ENCODE results near the gene APOD. TPM values are rescaled to one million over a fixed set of nuclear protein-coding genes. Genes with fewer than 3 reads are reported as not detected.

Gene APOD
- total RNA-seq, 1 experiment from 2014 or later: not detected

- Histone ChIP-seq H3K4me1 (ENCODE audit: insufficient read depth, low read length) (no peaks in the 10 kb centered on the region), H3K23me2 (ENCODE audit: insufficient read length, low read depth, low read length, poor library complexity, severe bottlenecking) (no peaks in the 10 kb centered on the region), H3K4me2 (ENCODE audit: insufficient read depth, insufficient read length, low read length) (no peak overlapping the region), H4K20me1 (ENCODE audit: control insufficient read depth, insufficient read depth, insufficient read length) (no peaks in the 10 kb centered on the region), H3K14ac (ENCODE audit: insufficient read depth, low read length) (no peak overlapping the region), H3K4ac (ENCODE audit: low read depth, low read length) (no peak overlapping the region), H3K18ac (ENCODE audit: insufficient read length, low read depth, low read length) (no peak overlapping the region), H3K27ac (ENCODE audit: insufficient read length, low read depth, low read length) (no peak overlapping the region), H2BK120ac (ENCODE audit: low read depth, low read length, poor library complexity, severe bottlenecking) (no peak overlapping the region), H3T11ph (ENCODE audit: low read length) (no peak overlapping the region), H4K5ac (ENCODE audit: insufficient read length, low read depth, low read length) (no peak overlapping the region), H2AFZ (ENCODE audit: low read length) (no peak overlapping the region), H4K8ac (replicated peaks; ENCODE audit: insufficient read length, low read depth, low read length) (no peak overlapping the region), H3K27me3 (ENCODE audit: insufficient read depth, low read length) (no peaks in the 10 kb centered on the region), H3K9me3 (ENCODE audit: control insufficient read depth, low read depth, low read length) (no peaks in the 10 kb centered on the region), H4K91ac (ENCODE audit: insufficient read length, low read depth, low read length) (no peak overlapping the region), H2BK15ac (ENCODE audit: low read depth, low read length) (no peak overlapping the region), H3K56ac (ENCODE audit: insufficient read length, low read depth, low read length) (no peak overlapping the region), H2BK5ac (ENCODE audit: insufficient read length, low read length) (no peak overlapping the region), H3K79me1 (ENCODE audit: insufficient read depth, low read depth, low read length, poor library complexity, severe bottlenecking) (no peaks in the 10 kb centered on the region), H2AK5ac (ENCODE audit: insufficient read length, low read length) (no peak overlapping the region), H3K79me2 (ENCODE audit: insufficient read depth, low read length) (no peaks in the 10 kb centered on the region), H2BK20ac (ENCODE audit: low read depth, low read length, poor library complexity, severe bottlenecking) (no peak overlapping the region), H2BK12ac (ENCODE audit: insufficient read length, low read depth, low read length) (no peak overlapping the region), H3K23ac (ENCODE audit: insufficient read length, low read depth, low read length) (no peak overlapping the region), H3K9ac (ENCODE audit: extremely low read depth, insufficient read length, low read length) (no peak overlapping the region)
- Mint-ChIP-seq H3K4me1 (no peaks in the 10 kb centered on the region), H3K4me3 (no peak overlapping the region), H3K36me3 (ENCODE audit: insufficient read depth in 1 of 3, low read depth in 3 of 3) (peaks cover 4 to 8% (median 6%) of the 10 kb centered on the region in 3 experiments; a peak in 6 of 7 replicates), H3K27ac (no peak overlapping the region), H3K9me3 (peaks cover 24 to 28% of the 10 kb centered on the region in 2 experiments), H3K27me3 (ENCODE audit: low read depth) (peaks cover 5% of the 10 kb centered on the region)
- no peak for DNase-seq
- WGBS (ENCODE audit: extremely low coverage, insufficient read length, low lambda C conversion rate): no CpG with 5 or more reads among the region's 3 CpGs
- TF ChIP-seq CTCF (conservative IDR thresholded peaks at IDR 0.05): no peak
Observed at GRCh38 chr3:195596765-195597171, 13.0 kb upstream of the APOD start.
